ENCODE results near the gene BICRA. TPM values are rescaled to one million over a fixed set of nuclear protein-coding genes. Genes with fewer than 3 reads are reported as not detected.

The BICRA gene
- polyA plus RNA-seq, 1 donor (not counting 4 experiments of a cell fraction or from before 2014, with no cell fraction given): 0.42 TPM

DNA sequence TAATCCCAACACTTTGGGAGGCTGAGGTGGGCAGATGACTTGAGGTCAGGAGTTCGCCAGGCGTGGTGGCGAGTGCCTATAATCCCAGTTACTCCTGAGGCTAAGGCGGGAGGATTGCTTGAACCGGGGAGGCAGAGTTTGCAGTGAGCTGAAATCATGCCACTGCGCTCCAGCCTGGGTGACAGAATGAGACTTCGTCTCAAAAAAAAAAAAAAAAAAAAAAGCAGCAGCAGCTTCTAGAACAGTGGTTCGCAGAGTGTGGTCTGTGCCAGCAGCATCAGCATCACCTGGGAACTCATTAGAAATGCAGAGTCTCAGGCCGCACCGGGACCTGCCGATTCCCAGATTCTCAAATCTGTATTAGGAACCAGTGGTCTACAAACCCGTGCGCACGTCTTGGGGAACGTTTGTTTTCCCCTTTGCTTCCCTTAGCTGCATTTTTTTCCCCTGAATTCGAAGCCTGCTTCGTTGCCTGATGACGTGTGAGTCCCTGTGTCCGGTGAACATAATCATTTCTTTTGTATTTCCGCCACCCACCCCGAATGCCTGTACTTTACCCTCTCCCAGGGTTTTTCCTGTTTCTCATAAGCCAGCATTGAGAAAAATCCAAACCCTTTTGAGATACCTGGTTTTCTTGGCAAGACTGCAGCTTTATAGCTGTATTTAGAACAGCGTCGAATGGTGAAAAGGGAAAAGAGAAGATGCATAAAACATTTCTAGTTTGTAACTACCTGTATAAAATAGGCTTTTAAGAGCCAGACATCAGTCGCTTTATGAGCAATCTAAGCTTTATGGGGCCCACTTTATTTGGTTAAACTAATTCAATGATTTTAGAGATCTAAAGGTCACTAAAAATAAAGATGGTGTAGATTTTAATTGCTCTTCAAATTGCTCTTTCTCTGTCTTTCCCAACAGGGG is 49.8 kb downstream of the BICRA start:
- Histone ChIP-seq H2AFZ (ENCODE audit: control insufficient read depth, low read length) (no peak overlapping the region), H3K9me3 (ENCODE audit: control insufficient read depth, low read depth, low read length) (no peaks in the 10 kb centered on the region), H3K27ac (ENCODE audit: control insufficient read depth, insufficient read depth, low read length) (no peak overlapping the region), H3K4me3 (ENCODE audit: control insufficient read depth in 2 of 3, extremely low read depth in 1 of 3, insufficient read depth in 2 of 3, low read depth in 1 of 3, low read length in 3 of 3) (no peak overlapping the region), H3K4me1 (ENCODE audit: control insufficient read depth, extremely low read depth, insufficient read depth, low read length) (peaks cover 20% of the 10 kb centered on the region), H3K27me3 (ENCODE audit: control insufficient read depth, extremely low read depth, insufficient read depth, low read length) (no peaks in the 10 kb centered on the region), H3K9me1 (ENCODE audit: control insufficient read depth, extremely low read depth, insufficient read depth, low read length) (peaks cover 4% of the 10 kb centered on the region), H3K79me2 (ENCODE audit: control insufficient read depth, insufficient read depth, low read length) (peaks cover 43% of the 10 kb centered on the region), H3K4me2 (ENCODE audit: control insufficient read depth, extremely low read depth, insufficient read depth, low read depth, low read length) (no peak overlapping the region), H4K20me1 (ENCODE audit: control insufficient read depth, extremely low read depth, insufficient read depth, low read length) (peaks cover 3% of the 10 kb centered on the region), H3K9ac (ENCODE audit: control insufficient read depth, extremely low read depth, insufficient read depth, low read length) (no peak overlapping the region), H3K36me3 (ENCODE audit: control insufficient read depth in 2 of 2, extremely low read depth in 1 of 2, insufficient read depth in 2 of 2, low read length in 2 of 2) (peaks cover 0 to 5% of the 10 kb centered on the region in 2 experiments)
- dilution Hi-C loops (cut with MboI; ENCODE audit: extremely low pct_ligation_motif_present, low sequenced_read_pairs): no loop called here
- TF ChIP-seq EZH2 (IDR thresholded peaks at IDR 0.05; ENCODE audit: low read length): no peak
- TF ChIP-seq, protein P1, sequence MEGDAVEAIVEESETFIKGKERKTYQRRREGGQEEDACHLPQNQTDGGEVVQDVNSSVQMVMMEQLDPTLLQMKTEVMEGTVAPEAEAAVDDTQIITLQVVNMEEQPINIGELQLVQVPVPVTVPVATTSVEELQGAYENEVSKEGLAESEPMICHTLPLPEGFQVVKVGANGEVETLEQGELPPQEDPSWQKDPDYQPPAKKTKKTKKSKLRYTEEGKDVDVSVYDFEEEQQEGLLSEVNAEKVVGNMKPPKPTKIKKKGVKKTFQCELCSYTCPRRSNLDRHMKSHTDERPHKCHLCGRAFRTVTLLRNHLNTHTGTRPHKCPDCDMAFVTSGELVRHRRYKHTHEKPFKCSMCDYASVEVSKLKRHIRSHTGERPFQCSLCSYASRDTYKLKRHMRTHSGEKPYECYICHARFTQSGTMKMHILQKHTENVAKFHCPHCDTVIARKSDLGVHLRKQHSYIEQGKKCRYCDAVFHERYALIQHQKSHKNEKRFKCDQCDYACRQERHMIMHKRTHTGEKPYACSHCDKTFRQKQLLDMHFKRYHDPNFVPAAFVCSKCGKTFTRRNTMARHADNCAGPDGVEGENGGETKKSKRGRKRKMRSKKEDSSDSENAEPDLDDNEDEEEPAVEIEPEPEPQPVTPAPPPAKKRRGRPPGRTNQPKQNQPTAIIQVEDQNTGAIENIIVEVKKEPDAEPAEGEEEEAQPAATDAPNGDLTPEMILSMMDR (optimal IDR thresholded peaks at IDR 0.05 in 1 of 3, IDR thresholded peaks at IDR 0.05 in 1 of 3, conservative IDR thresholded peaks at IDR 0.05 in 1 of 3; ENCODE audit: extremely low read depth in 1 of 3, insufficient read depth in 2 of 3, low read length in 3 of 3): no peak
- FAIRE-seq (no peak), DNase-seq (ENCODE audit: low read depth, low spot score) (no peak)

DNA sequence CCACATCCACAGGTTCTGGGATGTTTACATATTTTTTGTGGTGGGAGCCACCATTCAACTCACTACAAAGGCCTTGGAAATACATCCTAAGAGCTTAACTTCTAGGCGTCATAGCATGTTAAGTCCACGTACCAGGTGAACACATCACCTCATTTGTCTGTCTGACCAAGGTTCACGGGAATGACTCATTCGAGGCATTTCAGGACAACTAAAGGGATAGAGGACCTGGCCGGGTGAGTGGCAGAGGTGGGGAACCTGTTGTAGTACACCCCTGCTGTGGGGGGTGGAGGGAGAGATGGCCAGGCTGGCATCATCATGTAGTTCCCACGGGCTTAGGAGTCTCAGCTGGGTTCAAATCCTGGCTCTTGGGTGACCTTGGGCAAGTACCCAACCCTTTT is 51.5 kb downstream of the BICRA start:
- H3K4me2 ChIP-seq (ENCODE audit: control insufficient read depth, extremely low read depth, insufficient read depth, low read depth, low read length): no peak overlapping the region
- peaks cover 30% of the 10 kb centered on the region for H3K4me1 ChIP-seq (ENCODE audit: control insufficient read depth, extremely low read depth, insufficient read depth, low read length)
- no peak overlapping the region for H3K9ac ChIP-seq (ENCODE audit: control insufficient read depth, extremely low read depth, insufficient read depth, low read length)
- H4K20me1 ChIP-seq (ENCODE audit: control insufficient read depth, extremely low read depth, insufficient read depth, low read length): peaks cover 7% of the 10 kb centered on the region
- peaks cover 46% of the 10 kb centered on the region for H3K79me2 ChIP-seq (ENCODE audit: control insufficient read depth, insufficient read depth, low read length)
- no peak for TF ChIP-seq EZH2 (IDR thresholded peaks at IDR 0.05; ENCODE audit: low read length)
- TF ChIP-seq, protein P1 (optimal IDR thresholded peaks at IDR 0.05 in 1 of 3, IDR thresholded peaks at IDR 0.05 in 1 of 3, conservative IDR thresholded peaks at IDR 0.05 in 1 of 3; ENCODE audit: extremely low read depth in 1 of 3, insufficient read depth in 2 of 3, low read length in 3 of 3): no peak
- H3K27me3 ChIP-seq (ENCODE audit: control insufficient read depth, extremely low read depth, insufficient read depth, low read length): no peaks in the 10 kb centered on the region
- no peak overlapping the region for H3K27ac ChIP-seq (ENCODE audit: control insufficient read depth, insufficient read depth, low read length)
- H2AFZ ChIP-seq (ENCODE audit: control insufficient read depth, low read length): no peak overlapping the region
- no peak for DNase-seq (ENCODE audit: low read depth, low spot score)
- peaks cover 4% of the 10 kb centered on the region for H3K9me1 ChIP-seq (ENCODE audit: control insufficient read depth, extremely low read depth, insufficient read depth, low read length)
- H3K9me3 ChIP-seq (ENCODE audit: control insufficient read depth, low read depth, low read length): no peaks in the 10 kb centered on the region
- dilution Hi-C loops (cut with MboI; ENCODE audit: extremely low pct_ligation_motif_present, low sequenced_read_pairs): no loop called here
- no peak overlapping the region for H3K4me3 ChIP-seq (ENCODE audit: control insufficient read depth in 2 of 3, extremely low read depth in 1 of 3, insufficient read depth in 2 of 3, low read depth in 1 of 3, low read length in 3 of 3)
- FAIRE-seq: no peak
- peaks cover 0 to 4% of the 10 kb centered on the region in 2 experiments for H3K36me3 ChIP-seq (ENCODE audit: control insufficient read depth in 2 of 2, extremely low read depth in 1 of 2, insufficient read depth in 2 of 2, low read length in 2 of 2)

Data from keratinocyte (primary cell).